Endothelial cell of umbilical vein (primary cell): ENCODE measurements around the gene ZBTB4.

Experiments
- POLR2AphosphoS5 ChIP-seq: IDR thresholded peaks from 2 replicates; pipeline ENCODE4 v1.6.1; 2012; ENCODE audit warnings: low read depth, mild to moderate bottlenecking, control low read depth, low read length, moderate library complexity; ENCODE audit not compliant: insufficient read depth
- TF ChIP-seq, protein P1 (sequence below), 2 donors: IDR thresholded peaks; 1 replicate in 1 of 2; 2 replicates in 1 of 2; pipeline ENCODE4 v1.5.1; 2011; ENCODE audit warnings: low read length in 2 of 2, mild to moderate bottlenecking in 2 of 2, moderate library complexity in 2 of 2, control low read depth in 1 of 2, inconsistent platforms in 1 of 2, low read depth in 1 of 2; ENCODE audit not compliant: insufficient read depth in 1 of 2; ENCODE audit errors: extremely low read depth in 1 of 2

DNA sequence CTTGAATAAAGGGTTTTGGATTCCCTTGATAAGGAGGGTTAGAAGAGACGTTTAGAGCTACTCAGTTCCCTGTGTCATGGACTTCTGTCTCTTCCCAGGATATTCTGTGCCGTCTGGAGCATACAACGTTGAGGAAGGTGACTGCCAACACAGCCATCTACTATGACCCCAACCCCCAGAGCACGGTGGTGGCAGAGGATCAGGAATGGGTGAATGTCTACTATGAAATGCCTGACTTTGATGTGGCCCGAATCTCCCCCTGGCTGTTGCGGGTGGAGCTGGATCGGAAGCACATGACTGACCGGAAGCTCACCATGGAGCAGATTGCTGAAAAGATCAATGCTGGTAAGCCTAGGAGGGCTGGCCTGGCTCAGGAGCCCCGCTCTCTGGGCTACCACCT is 29.4 kb upstream of the ZBTB4 start:
- TF ChIP-seq, protein P1, sequence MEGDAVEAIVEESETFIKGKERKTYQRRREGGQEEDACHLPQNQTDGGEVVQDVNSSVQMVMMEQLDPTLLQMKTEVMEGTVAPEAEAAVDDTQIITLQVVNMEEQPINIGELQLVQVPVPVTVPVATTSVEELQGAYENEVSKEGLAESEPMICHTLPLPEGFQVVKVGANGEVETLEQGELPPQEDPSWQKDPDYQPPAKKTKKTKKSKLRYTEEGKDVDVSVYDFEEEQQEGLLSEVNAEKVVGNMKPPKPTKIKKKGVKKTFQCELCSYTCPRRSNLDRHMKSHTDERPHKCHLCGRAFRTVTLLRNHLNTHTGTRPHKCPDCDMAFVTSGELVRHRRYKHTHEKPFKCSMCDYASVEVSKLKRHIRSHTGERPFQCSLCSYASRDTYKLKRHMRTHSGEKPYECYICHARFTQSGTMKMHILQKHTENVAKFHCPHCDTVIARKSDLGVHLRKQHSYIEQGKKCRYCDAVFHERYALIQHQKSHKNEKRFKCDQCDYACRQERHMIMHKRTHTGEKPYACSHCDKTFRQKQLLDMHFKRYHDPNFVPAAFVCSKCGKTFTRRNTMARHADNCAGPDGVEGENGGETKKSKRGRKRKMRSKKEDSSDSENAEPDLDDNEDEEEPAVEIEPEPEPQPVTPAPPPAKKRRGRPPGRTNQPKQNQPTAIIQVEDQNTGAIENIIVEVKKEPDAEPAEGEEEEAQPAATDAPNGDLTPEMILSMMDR (IDR thresholded peaks at IDR 0.05; ENCODE audit: extremely low read depth in 1 of 2, insufficient read depth in 1 of 2, low read depth in 1 of 2, low read length in 2 of 2), result no peak
- no peak for TF ChIP-seq POLR2AphosphoS5
